ES-I3 (cell line): ENCODE data around the gene B3GAT1.

Experiments
- H3K36me3 ChIP-seq: 2 replicates; pipeline ENCODE4 v1.6.1; 2013; ENCODE audit warnings: mild to moderate bottlenecking, low read length, control low read depth, moderate library complexity; ENCODE audit not compliant: insufficient read depth
- H3K4me1 ChIP-seq: 2 replicates; pipeline ENCODE4 v1.6.1; 2013; ENCODE audit warnings: mild to moderate bottlenecking, control low read depth, low read length; ENCODE audit not compliant: insufficient read depth
- H3K9ac ChIP-seq: 2 replicates; pipeline ENCODE4 v1.6.1; 2013; ENCODE audit warnings: low read depth, mild to moderate bottlenecking, low read length, moderate library complexity
- H3K9me3 ChIP-seq: 2 replicates; pipeline ENCODE4 v1.6.1; 2013; ENCODE audit warnings: mild to moderate bottlenecking, low read length, moderate library complexity; ENCODE audit not compliant: control insufficient read depth, insufficient read depth

Gene B3GAT1

GRCh38 chr11:134369656-134370525, 42.2 kb downstream of the B3GAT1 start:
- Histone ChIP-seq H3K4me1 (no peaks in the 10 kb centered on the region), H3K36me3 (no peaks in the 10 kb centered on the region), H3K9me3 (no peaks in the 10 kb centered on the region), H3K9ac (no peak overlapping the region)

- Histone ChIP-seq H3K4me1 (no peaks in the 10 kb centered on the region), H3K36me3 (no peaks in the 10 kb centered on the region), H3K9ac (no peak overlapping the region), H3K9me3 (no peaks in the 10 kb centered on the region)
These were observed 44.3 kb downstream of the B3GAT1 start for GRCh38 chr11:134367781-134368180.

GRCh38 chr11:134366254-134366653, 45.8 kb downstream of the B3GAT1 start:
- Histone ChIP-seq H3K9me3 (no peaks in the 10 kb centered on the region), H3K9ac (no peak overlapping the region), H3K36me3 (no peaks in the 10 kb centered on the region), H3K4me1 (no peaks in the 10 kb centered on the region)

- H3K4me1 ChIP-seq = no peaks in the 10 kb centered on the region
- H3K9me3 ChIP-seq = no peaks in the 10 kb centered on the region
- H3K9ac ChIP-seq = no peak overlapping the region
- no peaks in the 10 kb centered on the region for H3K36me3 ChIP-seq
These were observed 46.8 kb downstream of the B3GAT1 start for GRCh38 chr11:134365011-134365925.

GRCh38 chr11:134364261-134364660, 47.8 kb downstream of the B3GAT1 start:
- Histone ChIP-seq H3K9ac (no peak overlapping the region), H3K9me3 (no peaks in the 10 kb centered on the region), H3K4me1 (no peaks in the 10 kb centered on the region), H3K36me3 (no peaks in the 10 kb centered on the region)

GRCh38 chr11:134363592-134363991, 48.5 kb downstream of the B3GAT1 start:
- Histone ChIP-seq H3K9ac (no peak overlapping the region), H3K4me1 (no peaks in the 10 kb centered on the region), H3K36me3 (no peaks in the 10 kb centered on the region), H3K9me3 (no peaks in the 10 kb centered on the region)

GRCh38 chr11:134363161-134363560, 48.9 kb downstream of the B3GAT1 start:
- H3K36me3 ChIP-seq = no peaks in the 10 kb centered on the region
- H3K4me1 ChIP-seq = no peaks in the 10 kb centered on the region
- no peaks in the 10 kb centered on the region for H3K9me3 ChIP-seq
- H3K9ac ChIP-seq = no peak overlapping the region

- Histone ChIP-seq H3K9me3 (no peaks in the 10 kb centered on the region), H3K9ac (no peak overlapping the region), H3K4me1 (no peaks in the 10 kb centered on the region), H3K36me3 (no peaks in the 10 kb centered on the region)
These were observed 49.7 kb downstream of the B3GAT1 start for GRCh38 chr11:134362192-134362901.

GRCh38 chr11:134361661-134362060, 50.4 kb downstream of the B3GAT1 start:
- no peaks in the 10 kb centered on the region for H3K9me3 ChIP-seq
- no peaks in the 10 kb centered on the region for H3K36me3 ChIP-seq
- H3K9ac ChIP-seq = no peak overlapping the region
- no peaks in the 10 kb centered on the region for H3K4me1 ChIP-seq

- H3K9ac ChIP-seq = no peak overlapping the region
- no peaks in the 10 kb centered on the region for H3K9me3 ChIP-seq
- no peaks in the 10 kb centered on the region for H3K36me3 ChIP-seq
- H3K4me1 ChIP-seq = no peaks in the 10 kb centered on the region
These were observed 51.8 kb downstream of the B3GAT1 start for GRCh38 chr11:134360050-134360835.

- H3K9me3 ChIP-seq = no peaks in the 10 kb centered on the region
- no peak overlapping the region for H3K9ac ChIP-seq
- H3K36me3 ChIP-seq = no peaks in the 10 kb centered on the region
- H3K4me1 ChIP-seq = no peaks in the 10 kb centered on the region
These were observed 52.4 kb downstream of the B3GAT1 start for GRCh38 chr11:134359646-134360045.

GRCh38 chr11:134358856-134359490, 53.1 kb downstream of the B3GAT1 start:
- H3K9me3 ChIP-seq = no peaks in the 10 kb centered on the region
- H3K36me3 ChIP-seq = no peaks in the 10 kb centered on the region
- no peaks in the 10 kb centered on the region for H3K4me1 ChIP-seq
- no peak overlapping the region for H3K9ac ChIP-seq

GRCh38 chr11:134358165-134358855, 53.7 kb downstream of the B3GAT1 start:
- no peaks in the 10 kb centered on the region for H3K9me3 ChIP-seq
- no peak overlapping the region for H3K9ac ChIP-seq
- no peaks in the 10 kb centered on the region for H3K4me1 ChIP-seq
- H3K36me3 ChIP-seq = no peaks in the 10 kb centered on the region
